ENCODE results near the gene CLDN7.

CLDN7 gene

DNA sequence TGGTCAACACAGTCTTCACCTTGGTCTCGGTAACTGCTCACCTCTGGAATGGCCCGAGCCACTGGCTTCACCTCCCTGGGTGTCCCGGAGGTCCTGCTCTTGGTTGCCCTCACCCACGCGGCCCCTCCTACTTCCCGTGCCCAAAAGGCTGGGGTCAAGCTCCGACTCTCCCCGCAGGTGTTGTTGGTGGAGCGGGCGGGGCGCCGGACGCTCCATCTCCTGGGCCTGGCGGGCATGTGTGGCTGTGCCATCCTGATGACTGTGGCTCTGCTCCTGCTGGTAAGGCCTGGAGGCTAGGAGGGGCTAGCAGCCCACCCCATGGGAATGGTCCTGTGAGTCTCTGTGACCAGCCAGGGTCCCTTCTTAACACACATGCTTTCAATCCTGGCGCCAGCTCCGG lies 22.6 kb upstream of the CLDN7 start:
- no peak for DNase-seq

GRCh38 chr17:7283471-7284216 lies 21.4 kb upstream of the CLDN7 start:
- DNase-seq = no peak

- DNase-seq = no peak
Measured at GRCh38 chr17:7282752-7283321, 20.6 kb upstream of the CLDN7 start.

DNA sequence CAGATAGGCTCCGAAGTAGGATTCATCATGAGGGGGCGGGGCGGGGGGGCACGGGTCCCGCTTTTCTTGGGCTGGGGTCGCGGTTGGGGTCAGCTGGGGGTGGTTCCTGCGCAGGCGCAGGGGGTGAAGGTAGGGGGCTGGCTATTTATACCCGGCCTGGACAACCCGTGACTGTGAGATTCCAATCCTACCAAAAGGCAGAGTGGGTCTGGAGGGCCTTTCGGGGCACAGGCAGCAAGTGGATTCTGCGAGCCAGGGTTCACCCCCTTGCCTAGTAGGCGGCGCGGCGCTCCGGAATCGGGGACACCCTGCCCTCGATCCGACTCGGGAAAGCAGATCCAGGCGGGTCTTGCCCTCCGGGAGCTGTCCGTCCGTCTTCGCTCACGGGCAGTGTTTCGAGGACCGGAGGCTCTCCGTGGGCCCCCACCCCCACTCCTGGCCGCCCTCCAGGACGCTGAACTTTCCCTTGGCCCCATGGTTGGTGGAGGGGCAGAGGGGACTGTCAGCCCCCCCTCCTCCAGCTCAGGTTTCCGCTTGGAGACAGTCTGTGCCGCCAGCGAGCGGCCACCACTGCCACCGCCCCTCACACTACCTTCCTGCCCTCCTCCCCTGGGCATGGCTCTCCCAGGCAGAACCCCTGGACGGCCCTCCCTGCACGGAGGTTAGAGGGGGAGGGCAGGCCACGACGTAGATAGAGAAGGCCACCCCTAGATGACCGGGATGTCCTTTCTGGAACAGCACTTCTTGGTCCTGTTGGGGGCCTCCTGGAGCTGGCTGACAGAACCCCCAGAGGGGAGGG lies 19.9 kb upstream of the CLDN7 start:
- DNase-seq = no peak

GRCh38 chr17:7281074-7281952 lies 19.0 kb upstream of the CLDN7 start, which contains the start of gene SLC2A4:
SLC2A4 (plus strand) TSS chr17:7281718; CDS start chr17:7281935, 217 bp downstream.
- no peak for DNase-seq

DNA sequence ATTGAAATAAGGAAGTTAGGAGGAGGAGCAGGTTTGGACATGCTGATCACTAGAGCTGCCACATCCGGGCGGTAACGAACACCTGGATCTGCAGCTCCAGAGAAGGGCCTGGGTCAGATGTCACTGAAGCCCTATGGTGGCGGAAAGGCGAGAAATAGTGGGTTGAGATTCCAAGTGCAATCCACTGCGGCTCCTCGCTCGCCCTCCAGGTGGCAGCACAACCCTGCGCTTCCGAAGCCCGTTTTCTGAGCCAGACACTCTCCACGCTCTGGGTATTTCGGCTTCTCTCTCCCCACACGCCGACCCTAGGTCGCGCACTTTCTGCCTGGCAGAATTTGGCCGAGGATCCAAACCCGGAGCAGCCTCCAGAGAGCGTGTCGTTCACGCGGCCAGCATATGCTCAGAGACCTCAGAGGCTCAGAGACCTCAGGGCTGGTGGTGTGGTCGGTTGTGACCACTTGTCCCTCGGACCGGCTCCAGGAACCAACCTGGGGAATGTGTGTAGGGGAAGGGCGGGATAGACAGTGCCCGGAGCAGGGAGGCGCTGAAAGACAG lies 18.3 kb upstream of the CLDN7 start:
- DNase-seq = no peak

GRCh38 chr17:7279448-7279847 lies 17.2 kb upstream of the CLDN7 start:
- DNase-seq = no peak

DNA sequence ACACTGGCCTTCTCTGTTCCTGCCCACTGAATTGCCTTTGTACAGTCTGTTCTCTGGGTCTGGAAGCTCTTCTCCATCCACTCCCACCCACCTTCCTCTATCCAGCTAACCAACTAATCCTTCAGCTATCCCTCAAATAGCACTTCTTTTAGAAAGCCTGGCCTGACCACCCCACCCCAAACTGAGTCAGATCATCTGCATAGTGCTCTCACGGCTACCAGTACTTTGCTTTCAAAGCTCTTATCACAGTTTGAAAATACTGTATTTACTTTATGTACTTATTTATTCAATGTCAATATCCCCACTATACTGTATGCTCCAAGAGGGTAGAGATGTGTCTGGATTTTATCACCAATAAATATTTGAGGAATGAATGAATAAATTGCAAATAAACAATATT lies 4.5 kb upstream of the CLDN7 start:
- DNase-seq = no peak

GRCh38 chr17:7263801-7264078 lies 1.5 kb upstream of the CLDN7 start:
- no peak for DNase-seq

- no peak for DNase-seq
Measured at GRCh38 chr17:7262935-7263800, 890 bp upstream of the CLDN7 start.

GRCh38 chr17:7261379-7262191 lies 693 bp downstream of the CLDN7 start:
- DNase-seq = no peak

- DNase-seq = no peak
Measured at GRCh38 chr17:7260651-7261378, 1.5 kb downstream of the CLDN7 start.

- DNase-seq = no peak
Measured at GRCh38 chr17:7260151-7260550, 2.1 kb downstream of the CLDN7 start.

GRCh38 chr17:7259555-7259889 lies 2.8 kb downstream of the CLDN7 start:
- no peak for DNase-seq

DNA sequence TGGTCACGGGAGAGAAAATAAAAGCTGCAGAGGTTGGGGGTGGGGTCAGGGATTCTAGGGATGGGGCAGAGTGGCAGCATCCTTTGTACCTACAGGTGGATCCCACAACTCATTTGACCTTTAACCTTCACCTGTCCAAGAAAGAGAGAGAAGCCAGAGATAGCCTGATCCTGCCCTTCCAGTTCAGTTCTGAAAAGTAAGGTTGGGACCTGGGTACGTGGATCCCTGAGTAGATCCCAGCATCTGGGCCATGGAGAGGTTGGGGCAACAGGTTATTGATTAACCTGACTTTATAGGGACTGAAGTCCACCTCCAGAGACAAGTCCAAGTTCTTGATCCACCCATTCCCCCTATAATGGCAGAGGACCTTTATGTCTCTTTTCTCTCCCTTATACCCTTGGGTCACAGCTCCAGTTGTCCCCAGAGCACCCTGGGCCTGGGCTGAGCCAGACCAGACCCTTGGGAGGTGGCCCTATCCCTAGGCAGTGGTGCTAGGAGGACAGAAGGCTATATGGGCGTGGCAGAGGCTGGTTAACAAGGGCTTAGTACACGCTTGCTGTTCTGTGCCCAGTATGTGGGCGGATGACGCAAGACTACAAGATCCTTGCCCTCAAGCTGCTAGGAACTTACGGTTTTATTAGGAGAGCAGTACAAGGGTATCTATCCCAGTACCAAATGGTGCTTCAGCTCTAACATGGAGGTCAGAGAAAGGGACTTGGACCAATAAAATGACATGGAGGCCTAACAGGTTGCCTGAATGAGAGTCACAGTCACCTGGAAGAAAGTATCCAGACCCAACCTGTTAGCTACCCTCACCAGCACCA lies 3.3 kb downstream of the CLDN7 start:
- no peak for DNase-seq

- DNase-seq = no peak
Measured at GRCh38 chr17:7256766-7257456, 5.4 kb downstream of the CLDN7 start.

DNA sequence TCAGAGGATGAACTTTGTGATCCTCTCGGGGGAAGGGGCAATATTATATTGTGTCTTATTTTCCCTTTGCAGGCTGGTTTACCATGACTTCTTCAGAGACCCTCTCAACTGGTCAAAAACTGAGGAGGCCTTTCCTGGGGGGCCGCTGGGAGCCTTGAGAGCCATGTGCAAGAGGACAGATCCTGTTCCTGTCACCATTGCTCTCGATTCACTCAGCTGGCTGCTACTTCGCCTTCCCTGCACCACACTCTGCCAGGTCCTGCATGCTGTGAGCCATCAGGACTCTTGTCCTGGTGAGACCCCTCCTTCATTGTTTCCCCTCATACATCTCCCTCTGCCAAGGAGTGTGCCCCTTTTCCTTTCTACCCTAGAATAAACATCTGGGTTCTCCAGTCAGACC lies 7.8 kb downstream of the CLDN7 start:
- no peak for DNase-seq

- DNase-seq = no peak
Measured at GRCh38 chr17:7253082-7253481, 9.2 kb downstream of the CLDN7 start.

Data from SIG-M5 (cell line).